ENCODE data around the gene LILRA5. TPM values are rescaled to one million over a fixed set of nuclear protein-coding genes. Genes with fewer than 3 reads are reported as not detected.
"Not testable (repeated sequence)": the region's sequence is repeated elsewhere in the genome, so short reads cannot be mapped to it uniquely, and the experiment has no call there.

The LILRA5 gene
- total RNA-seq, result not detected in 2 replicates
- long read RNA-seq, result 0 reads

DNA sequence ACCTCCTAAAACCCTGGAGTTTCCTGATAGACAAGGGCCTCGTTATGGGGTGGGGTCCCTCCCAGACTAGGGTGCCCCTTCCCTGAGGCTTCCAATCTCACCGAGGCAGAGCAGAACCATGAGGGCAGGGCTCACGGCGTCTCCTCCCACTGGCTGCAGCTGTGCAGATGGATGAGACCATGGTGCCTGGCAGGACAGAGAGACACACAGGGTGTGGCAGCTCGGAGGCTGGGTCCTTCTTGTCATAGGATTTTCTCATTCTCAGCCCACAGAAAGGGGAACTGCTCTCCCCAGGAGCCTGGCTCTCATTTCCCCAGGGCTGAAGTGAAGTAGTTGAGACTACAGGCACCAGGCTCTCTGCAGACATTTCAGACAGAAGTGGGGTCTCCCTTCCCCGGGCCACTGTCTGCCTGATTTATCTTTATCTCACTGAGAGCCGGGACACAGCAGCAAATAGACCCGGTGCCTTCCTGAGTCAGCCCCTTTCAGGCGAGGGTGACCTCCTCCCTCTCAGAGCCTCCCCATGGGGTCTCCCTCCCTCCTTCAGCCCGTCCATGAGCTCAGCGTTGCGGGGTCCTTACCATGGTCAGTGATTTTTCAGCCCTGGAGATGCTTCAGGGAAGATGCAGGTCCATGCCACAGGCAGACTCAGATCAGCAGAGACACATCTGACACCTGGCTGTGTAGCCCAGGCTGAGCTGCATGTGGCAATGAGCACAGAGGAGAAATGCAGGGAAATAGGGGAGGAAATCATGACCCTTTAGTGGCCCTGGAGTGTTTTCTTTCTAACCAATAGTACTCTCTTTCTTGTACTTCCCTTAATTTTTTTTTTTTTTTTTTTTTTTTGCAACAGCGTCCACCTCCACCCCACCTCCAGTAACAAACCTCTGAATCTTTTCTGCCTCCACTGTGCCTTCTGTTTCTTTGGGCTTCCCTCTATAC lies at the start of gene LILRA5:
LILRA5 (minus strand) TSS at position 731 of the 942 bp plus-strand sequence; CDS start at position 584, 147 bp downstream.
- H3K9me3 Mint-ChIP-seq, result no peaks in the 10 kb centered on the region
- TF ChIP-seq CTCF (conservative IDR thresholded peaks at IDR 0.05), result no peak
- DNase-seq (ENCODE audit: low read depth, low spot score), result no peak
- H3K4me3 Mint-ChIP-seq, result no peak within 1 kb of the TSS
- H3K27ac Mint-ChIP-seq (ENCODE audit: unreplicated experiment), result no peak within 1 kb of the TSS
- H3K4me1 Mint-ChIP-seq, result no peaks in the 10 kb centered on the region
- H3K36me3 Mint-ChIP-seq (ENCODE audit: low read depth), result no peaks in the 10 kb centered on the region
- peaks cover 54% of the 10 kb centered on the region for H3K27me3 Mint-ChIP-seq (ENCODE audit: low read depth)

DNA sequence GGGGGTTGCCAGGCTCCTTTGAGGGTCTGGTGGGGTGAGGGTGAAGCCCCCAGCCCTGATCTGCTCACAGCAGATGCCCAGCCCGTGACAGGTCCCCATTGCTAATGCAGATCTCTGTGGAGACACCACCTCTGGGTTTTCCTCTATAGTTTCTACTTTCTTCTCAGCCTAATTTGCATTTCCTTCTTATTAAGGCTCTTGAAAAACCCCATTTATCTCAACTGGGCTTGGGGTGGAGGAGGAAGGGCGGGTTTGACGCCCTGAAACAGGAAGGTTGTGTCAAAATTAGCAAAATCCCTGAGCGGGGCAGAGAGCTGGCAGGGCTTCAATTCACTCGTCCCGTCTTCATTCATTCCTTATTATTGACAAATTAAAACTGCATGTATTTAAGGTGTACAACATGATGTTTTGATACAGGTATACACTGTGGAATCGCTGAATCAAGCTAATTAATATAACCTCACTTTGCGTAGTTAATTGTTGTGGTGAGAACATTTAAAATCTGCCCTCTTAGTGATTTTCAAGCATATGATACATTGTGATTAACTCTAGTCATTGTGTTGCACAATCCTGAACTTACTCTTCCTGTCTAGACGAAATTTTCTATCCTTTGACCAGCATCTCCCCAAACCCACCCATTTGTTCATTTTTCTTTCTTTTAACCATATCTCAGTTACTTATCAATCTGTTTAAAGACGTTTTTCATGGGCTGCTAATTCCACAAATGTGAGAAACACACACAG lies 48.9 kb upstream of the LILRA5 start:
- H3K27ac Mint-ChIP-seq (ENCODE audit: unreplicated experiment); DNase-seq (ENCODE audit: low read depth, low spot score); H3K4me1 Mint-ChIP-seq; H3K9me3 Mint-ChIP-seq; H3K27me3 Mint-ChIP-seq (ENCODE audit: low read depth); H3K36me3 Mint-ChIP-seq (ENCODE audit: low read depth); H3K4me3 Mint-ChIP-seq: not testable (repeated sequence)

- peak; percentile 18 for DNase-seq (ENCODE audit: low read depth, low spot score)
- not testable (repeated sequence) for H3K27ac Mint-ChIP-seq (ENCODE audit: unreplicated experiment); H3K4me1 Mint-ChIP-seq; H3K4me3 Mint-ChIP-seq; H3K9me3 Mint-ChIP-seq; H3K36me3 Mint-ChIP-seq (ENCODE audit: low read depth); H3K27me3 Mint-ChIP-seq (ENCODE audit: low read depth)
- peak; percentile 41 for TF ChIP-seq CTCF (conservative IDR thresholded peaks at IDR 0.05)
These were observed 46.3 kb upstream of the LILRA5 start for GRCh38 chr19:54359149-54359820.

- H3K9me3 Mint-ChIP-seq, result no peaks in the 10 kb centered on the region
- no peak overlapping the region for H3K27ac Mint-ChIP-seq (ENCODE audit: unreplicated experiment)
- H3K4me3 Mint-ChIP-seq, result no peak overlapping the region
- no peaks in the 10 kb centered on the region for H3K4me1 Mint-ChIP-seq
- DNase-seq (ENCODE audit: low read depth, low spot score), result no peak
- H3K36me3 Mint-ChIP-seq (ENCODE audit: low read depth), result no peaks in the 10 kb centered on the region
- H3K27me3 Mint-ChIP-seq (ENCODE audit: low read depth), result peaks cover 8% of the 10 kb centered on the region
- no peak for TF ChIP-seq CTCF (conservative IDR thresholded peaks at IDR 0.05)
These were observed 44.4 kb upstream of the LILRA5 start for GRCh38 chr19:54357381-54357780.

DNA sequence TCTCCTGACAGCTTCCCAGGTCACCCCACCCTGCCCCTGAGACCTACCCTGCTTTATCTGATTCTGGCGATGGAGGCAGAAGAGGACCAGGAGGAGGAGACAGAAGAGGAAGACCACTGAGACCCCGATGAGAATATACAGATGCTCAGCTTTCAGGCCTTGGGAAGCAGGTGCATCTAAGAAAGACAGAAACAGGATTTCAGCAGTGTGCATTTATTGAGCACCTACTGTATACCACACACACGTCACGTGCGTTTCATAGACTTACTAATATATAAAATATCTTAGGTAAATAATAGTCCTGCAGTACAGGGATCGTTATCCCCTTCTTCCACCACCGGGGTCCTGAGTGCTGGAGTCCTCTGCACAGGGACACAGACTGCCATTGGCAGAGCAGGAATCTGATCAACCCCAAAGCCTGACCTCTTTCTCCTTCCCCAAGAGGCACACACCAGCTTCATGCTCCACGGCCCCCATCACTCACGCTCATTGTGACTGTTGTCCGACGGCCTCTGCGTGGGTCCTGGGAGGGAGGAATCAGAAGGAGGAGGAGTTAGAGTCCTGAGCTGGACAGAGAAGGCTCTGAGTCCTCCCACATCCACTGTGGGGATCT lies 43.6 kb upstream of the LILRA5 start:
- DNase-seq (ENCODE audit: low read depth, low spot score), result no peak
- Mint-ChIP-seq H3K27ac (ENCODE audit: unreplicated experiment) (no peak overlapping the region), H3K4me1 (no peaks in the 10 kb centered on the region), H3K9me3 (no peaks in the 10 kb centered on the region), H3K27me3 (ENCODE audit: low read depth) (peaks cover 14% of the 10 kb centered on the region), H3K36me3 (ENCODE audit: low read depth) (no peaks in the 10 kb centered on the region), H3K4me3 (no peak overlapping the region)
- no peak for TF ChIP-seq CTCF (conservative IDR thresholded peaks at IDR 0.05)

All from neural crest cell (in vitro differentiated cells).